GM21367 (cell line): Measurements from ENCODE around the gene ELFN2.
"Not testable (repeated sequence)": the region's sequence is repeated elsewhere in the genome, so short reads cannot be mapped to it uniquely, and the experiment has no call there.

Experiments
- ATAC-seq: cut with Tn5 transposase; IDR thresholded peaks from one replicate; pipeline ENCODE4 v1.9.1; 2021; ENCODE audit not compliant: unreplicated experiment

The ELFN2 gene

GRCh38 chr22:37412495-37413250 lies 14.6 kb downstream of the ELFN2 start:
- no peak for ATAC-seq

- no peak for ATAC-seq
These were observed 15.6 kb downstream of the ELFN2 start for GRCh38 chr22:37411655-37412054.

DNA sequence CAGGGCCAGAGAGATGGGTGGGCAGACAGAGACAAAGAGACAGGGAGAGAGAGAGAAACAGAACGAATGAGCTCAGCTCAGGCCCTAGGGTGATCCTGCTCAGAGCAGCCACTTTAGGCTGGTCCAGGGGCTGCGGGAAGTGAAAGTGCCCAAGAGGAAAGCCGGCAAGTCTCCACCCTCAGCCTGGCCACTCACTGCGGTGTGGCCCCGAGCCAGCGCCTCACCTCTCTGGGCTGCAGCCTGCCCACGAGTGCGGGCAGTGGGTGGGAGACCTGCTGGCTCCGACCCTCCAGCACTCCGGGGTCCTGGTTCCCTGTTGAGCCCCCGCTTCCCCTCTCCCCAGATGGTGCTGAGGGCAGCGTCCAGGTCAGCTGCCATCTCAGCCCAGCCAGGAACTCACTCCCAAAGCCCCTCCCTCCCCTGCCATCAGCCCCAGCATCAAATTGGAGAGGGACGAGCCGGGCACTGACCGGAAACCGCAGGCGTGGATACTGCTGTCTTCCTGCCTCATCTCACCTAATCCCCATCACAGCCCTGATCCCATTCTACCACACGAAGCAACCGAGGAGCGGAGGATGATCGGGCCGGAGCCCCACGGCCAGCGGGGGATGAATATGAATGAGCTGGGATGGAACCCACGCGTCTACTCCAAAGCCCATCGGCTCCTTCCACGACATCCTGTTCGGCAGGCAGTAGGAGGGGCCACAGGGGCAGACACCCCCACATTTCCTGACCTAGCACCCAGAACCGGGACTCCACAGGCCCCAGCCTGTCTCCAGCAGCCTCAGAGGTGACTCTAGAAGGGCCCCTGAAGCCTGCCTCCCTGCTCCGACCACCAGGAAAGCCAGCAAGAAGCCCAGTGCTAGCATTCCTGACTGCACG lies 16.9 kb downstream of the ELFN2 start:
- ATAC-seq, result no peak

GRCh38 chr22:37409459-37410050 lies 17.7 kb downstream of the ELFN2 start:
- ATAC-seq, result no peak

DNA sequence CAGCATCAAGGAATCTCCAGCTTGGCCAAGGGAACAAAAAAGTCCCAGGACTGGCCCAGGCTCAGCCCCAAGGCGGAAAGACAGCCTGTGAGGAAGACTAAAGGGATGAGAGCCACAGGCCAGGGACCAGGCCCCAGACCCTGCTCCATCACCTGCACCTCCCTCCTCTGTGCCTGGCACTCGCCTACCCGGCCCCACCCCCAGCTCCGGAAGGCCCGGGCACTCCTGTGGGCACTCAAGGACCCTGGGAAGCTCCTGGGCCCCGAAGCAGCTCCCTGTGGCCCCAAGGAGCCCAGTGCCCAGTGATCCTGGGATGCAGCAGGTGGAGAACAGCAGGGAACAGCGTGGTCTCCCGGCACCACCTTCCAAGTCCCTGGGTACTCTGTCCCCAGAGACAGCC lies 18.2 kb downstream of the ELFN2 start:
- ATAC-seq, result no peak

- no peak for ATAC-seq
These were observed 19.4 kb downstream of the ELFN2 start for GRCh38 chr22:37407856-37408255.

DNA sequence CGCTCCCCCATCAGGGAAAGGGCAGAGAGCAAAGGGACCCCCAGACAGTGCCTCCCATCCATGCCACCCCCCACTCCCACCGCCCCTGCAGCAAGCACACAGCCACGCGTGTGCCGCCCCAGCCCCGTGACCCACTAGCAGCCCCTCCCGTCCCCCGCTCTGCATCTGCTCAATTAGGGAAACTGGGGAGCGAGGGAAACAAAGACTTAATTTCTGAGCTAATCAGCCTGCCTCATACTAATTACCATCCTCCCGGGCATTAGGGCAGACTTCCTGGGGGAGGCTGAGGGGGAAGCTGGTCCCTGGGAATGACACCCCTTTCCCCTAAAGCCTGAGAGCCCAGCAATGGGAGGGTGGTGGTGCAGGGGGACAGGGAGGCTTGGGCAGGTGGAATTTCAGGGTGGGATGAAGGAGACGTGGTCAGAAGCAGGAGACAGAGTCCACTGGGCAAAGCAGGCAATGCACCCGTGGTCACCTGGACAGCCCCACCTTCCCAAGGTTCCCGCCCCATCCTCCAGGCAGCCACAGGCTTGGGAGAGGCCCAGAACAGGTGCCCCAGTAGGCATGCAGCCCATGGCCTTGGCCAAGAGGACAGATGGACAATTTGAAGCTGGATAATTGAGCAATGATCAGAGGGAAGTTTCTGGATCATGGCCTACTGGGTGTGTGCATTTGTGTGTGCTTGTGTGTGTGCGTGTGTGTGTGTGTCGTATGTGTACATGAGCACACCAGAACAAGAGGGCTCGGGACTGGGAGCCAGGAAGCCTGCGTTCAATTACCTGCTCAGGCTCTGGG lies 20.6 kb downstream of the ELFN2 start:
- ATAC-seq, result no peak

DNA sequence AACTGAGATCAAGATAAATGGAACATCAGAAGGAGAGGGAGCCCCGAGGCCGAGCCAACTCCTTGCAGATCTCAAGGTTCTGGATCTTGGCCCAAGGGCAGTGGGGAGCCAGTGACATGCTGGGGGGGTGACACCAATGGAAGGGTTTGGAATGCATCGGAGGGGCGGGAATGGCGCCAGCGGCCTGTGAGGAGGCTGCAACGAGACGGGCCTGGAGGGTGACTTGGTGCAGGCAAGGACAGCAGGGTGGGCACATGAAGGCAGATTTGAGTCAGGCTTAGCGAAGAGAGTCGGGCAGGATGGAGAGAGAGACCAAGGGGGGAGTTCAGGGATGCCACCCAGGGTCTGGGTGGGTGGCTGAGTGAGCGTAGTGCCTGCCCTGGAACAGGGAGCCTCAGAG lies 23.2 kb downstream of the ELFN2 start:
- no peak for ATAC-seq

DNA sequence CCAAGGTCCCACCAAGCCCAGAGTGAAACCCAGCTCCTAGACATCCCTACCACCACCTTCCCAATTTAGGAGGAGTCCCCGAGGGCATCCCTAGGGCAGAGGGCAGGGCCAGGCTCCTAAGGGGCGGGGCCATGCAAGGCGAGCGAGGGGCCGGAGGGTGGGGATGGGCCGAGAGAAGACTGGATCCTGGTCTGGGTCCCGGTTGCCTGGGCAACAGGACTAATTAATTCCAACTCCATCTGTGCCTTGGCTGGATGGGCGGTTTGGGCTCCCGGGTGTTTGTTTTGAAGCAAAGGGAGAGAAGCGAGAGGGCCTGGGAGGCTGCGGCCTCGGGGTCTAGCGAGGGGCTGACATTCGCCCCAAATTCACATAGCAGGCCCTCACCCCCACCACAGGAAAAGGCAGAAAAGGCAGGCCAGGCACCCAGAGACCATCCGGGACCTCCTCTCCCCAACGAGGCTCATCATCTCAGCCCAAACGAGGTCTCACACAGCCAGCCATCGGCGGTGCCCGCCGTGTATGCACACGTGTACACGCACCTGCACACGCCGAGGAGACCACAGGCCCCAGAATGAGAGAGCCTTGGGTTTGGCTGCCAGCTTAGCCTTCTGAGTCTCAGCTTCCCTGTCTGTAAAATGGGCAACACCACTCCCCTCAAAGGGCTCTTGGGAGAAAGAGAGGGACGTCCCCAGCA lies 23.9 kb downstream of the ELFN2 start:
- ATAC-seq, result no peak

DNA sequence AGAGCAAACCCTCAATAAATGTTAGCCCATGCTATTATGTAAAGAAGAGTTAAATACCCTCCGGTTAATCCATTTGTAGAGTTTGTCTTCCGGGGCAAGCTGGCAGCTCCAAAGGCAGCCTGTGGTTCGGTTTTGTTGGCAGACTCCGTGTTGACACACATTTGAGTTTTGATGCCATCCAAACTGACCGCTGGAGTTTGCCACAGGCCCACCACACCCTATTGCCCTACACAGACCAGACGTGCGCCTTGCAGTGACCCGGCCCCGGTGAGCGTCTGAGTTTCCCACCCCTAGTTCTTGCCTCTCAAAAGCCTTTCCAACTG lies 25.1 kb downstream of the ELFN2 start:
- ATAC-seq, result no peak

DNA sequence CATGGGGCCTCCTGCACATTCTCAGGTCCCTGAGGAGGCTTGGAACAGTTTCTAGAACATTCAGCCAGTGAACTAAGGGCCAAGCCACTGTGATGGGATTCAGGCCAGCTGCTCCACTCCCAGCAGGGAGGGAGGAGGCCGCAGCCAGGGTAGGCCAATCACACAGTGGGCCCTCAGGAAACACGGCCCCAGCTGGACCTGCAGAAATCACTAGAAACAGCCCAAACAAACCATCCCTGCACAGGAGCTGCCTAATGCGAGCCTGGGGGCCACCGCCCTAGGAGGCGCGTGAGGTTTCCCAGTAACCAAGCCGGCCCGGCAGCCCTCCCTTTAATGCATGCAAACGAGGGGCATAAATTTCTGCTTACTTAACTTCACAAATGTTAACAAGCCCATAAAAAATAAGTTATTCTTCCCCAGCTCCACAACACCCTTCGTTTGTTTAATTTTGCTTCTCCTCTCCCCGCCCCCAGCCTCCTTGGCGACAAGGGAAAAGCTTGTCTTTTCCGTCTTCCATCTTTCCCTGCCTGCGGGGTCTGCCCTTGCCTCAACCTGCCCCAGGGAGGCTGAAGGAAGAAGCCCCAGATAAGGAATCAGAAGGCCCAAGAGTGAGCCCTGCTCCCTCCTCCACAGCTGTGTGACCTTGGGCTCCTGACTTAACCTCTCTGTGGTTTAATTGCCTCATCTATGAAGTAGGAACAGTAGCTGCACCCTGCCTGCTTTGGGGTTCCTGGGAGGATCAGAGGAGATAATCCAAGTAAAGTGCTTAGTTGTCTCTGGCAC lies 25.7 kb downstream of the ELFN2 start:
- no peak for ATAC-seq

DNA sequence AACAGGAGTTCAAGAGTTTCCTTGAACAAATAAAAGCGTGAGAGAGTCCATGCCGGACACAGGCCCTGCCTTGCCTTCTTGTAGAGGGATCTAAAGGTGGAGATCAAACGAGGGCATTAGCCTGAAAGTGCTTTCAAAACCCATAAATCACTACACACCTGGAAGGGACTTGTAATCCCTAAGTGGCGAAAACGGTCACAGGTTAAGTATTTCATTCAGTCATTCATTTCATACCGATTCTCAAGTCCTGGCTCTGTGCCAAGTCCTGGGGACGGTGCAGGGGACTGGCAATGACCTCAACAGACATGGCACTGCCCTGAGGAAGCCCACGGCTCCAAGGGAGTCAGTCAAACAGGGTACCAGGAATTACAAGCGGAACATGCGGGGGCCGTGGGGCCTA lies 26.6 kb downstream of the ELFN2 start:
- no peak for ATAC-seq

DNA sequence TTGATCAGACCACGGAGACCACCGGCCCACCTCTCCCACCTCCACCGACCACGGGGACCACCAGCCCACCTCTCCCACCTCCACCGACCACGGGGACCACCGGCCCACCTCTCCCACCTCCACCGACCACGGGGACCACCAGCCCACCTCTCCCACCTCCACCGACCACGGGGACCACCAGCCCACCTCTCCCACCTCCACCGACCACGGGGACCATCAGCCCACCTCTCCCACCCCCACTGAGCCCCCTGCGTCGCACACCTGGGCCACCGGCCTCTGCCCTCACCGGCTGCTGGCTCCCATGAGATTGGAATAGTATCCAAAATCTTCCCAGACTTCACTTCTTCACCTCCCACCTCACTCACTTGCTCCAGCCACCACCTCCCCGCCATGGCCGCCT lies 27.8 kb downstream of the ELFN2 start:
- ATAC-seq, result not testable (repeated sequence)

DNA sequence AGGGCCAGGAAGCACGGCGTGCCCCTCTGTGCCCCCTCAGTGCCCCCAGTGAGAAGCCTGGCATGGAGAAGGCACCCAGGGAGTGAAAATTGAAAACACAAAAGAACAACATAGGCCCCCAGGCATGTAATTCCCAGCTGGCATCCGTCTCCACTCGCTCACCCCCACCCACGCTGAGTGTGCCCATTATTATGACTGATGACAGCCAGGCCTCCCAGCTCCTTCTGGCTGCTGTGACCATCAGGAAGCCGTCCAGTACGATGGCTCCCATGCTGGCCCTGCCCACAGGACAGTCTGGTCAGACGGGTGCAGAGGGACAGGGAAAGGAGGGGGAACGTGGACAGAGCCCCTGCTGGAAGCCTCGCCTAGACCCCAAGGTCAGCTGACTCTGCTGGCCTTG lies 30.1 kb downstream of the ELFN2 start:
- no peak for ATAC-seq

DNA sequence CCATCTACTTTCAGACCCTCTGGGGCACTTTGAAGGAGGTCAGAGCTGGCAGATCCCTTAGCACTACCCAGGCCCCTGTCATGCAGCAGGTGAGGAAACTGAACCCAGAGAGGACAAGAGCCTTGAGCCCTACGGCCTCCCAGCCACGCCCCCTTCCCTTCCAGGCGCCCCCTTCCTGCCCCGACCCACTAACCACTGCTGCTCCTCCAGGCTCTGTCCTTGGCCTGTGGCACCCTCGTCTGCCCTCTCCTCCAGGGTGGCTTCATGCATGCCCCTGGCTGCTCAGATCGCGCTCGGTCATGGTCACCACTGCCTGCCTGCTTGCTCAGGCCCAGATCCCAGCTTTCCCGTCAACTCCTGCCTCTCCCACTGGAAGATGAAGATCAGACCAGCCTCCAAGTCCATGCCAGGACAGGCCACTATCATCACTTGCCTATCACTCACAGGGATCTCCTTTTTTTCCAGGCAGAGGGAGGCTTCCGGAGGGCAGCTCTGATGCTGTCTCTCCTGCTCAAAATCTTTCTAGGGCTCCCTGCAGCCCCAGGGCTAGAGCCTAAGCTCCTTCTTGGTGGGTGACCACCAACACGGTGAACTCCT lies 30.7 kb downstream of the ELFN2 start:
- ATAC-seq, result no peak

- no peak for ATAC-seq
These were observed 32.9 kb downstream of the ELFN2 start for GRCh38 chr22:37394341-37394740.

DNA sequence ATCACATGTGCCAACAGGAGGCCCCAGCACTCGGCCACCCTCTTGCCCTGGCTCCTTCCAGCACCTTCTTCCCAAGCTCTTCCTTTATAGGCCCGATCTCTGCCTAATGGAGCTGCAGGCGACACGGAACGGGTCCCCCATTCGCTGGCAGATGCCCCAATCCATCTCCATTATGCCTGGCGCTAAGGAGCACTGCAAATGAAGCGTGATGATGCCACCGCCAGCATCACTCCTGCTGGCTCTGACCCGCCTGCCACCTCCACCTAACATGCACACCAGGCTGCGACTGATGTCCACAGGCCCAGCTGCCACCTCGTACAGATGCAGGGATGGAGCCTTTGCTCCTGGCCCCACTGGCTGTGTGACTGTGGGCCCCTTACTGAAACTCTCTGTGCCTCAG lies 33.5 kb downstream of the ELFN2 start:
- no peak for ATAC-seq

DNA sequence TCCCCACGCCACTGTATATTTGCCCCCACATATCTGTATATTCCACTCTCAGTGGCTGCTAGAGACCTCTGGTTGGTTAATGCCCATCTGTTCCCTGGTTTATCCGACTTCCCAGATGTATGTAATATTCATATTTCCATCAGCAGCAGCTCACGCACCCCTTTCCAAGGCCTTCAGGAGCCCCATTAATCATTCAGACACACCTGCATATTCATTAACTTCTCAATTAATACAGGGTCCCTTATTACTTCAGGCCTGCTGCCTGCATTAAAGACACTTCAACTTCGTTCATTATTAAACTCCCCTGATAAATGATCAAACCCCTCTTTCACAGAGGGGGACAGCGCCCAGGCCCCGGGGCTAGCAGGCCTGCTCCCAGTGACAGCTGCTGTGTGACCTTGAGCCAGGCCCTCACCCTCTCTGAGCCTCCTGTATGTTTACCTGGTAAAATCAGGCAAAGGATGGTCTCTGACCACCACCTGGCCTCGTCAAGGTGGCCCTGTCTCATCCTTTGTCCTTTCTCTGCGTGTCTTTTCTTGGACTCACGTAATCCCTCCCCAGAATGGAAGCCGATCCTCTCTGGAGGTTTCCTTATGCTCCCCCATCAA lies 34.5 kb downstream of the ELFN2 start:
- no peak for ATAC-seq

- no peak for ATAC-seq
These were observed 35.6 kb downstream of the ELFN2 start for GRCh38 chr22:37391702-37392101.
